Skeletal muscle satellite cell (primary cell): Measurements from ENCODE around the gene OR6C75. TPM values are rescaled to one million over a fixed set of nuclear protein-coding genes. Genes with fewer than 3 reads are reported as not detected.
"Not testable (repeated sequence)": the region's sequence is repeated elsewhere in the genome, so short reads cannot be mapped to it uniquely, and the experiment has no call there.

Source experiments
- H3K27me3 ChIP-seq: 2 replicates; pipeline ENCODE4 v1.7.0; 2013; ENCODE audit warnings: low read length; ENCODE audit not compliant: control insufficient read depth, insufficient read depth
- H3K36me3 ChIP-seq: 2 replicates; pipeline ENCODE4 v1.7.0; 2013; ENCODE audit warnings: mild to moderate bottlenecking, control low read depth, low read length; ENCODE audit not compliant: insufficient read depth
- H3K4me1 ChIP-seq: 2 replicates; pipeline ENCODE4 v1.7.0; 2013; ENCODE audit warnings: low read length; ENCODE audit not compliant: control insufficient read depth, insufficient read depth
- H3K4me2 ChIP-seq: 2 replicates; pipeline ENCODE4 v1.7.0; 2013; ENCODE audit warnings: mild to moderate bottlenecking, low read length
- H3K4me3 ChIP-seq: 2 replicates; pipeline ENCODE4 v1.7.0; 2013; ENCODE audit warnings: low read length
- H3K9ac ChIP-seq: 2 replicates; pipeline ENCODE4 v1.7.0; 2013; ENCODE audit warnings: mild to moderate bottlenecking, low read depth, low read length, moderate library complexity
- H3K9me3 ChIP-seq: replicated peaks from 2 replicates; pipeline ENCODE4 v1.7.0; 2013; ENCODE audit warnings: mild to moderate bottlenecking, control low read depth, low read length
- total RNA-seq: library from RNA; depleted of rRNA; stranded (reverse); fragments of >200 nt; gene quantifications from 2 replicates; pipeline ENCODE4 v1.2.3, GENCODE V29; 2012; rRNA removed

The OR6C75 gene
- not detected in 2 replicates for total RNA-seq

- no peak within 1 kb of the TSS for H3K4me2 ChIP-seq
- no peak within 1 kb of the TSS for H3K4me3 ChIP-seq
- H3K9ac ChIP-seq = no peak within 1 kb of the TSS
- H3K36me3 ChIP-seq = no peaks in the 10 kb centered on the region
- no peaks in the 10 kb centered on the region for H3K9me3 ChIP-seq
- no peaks in the 10 kb centered on the region for H3K4me1 ChIP-seq
- H3K27me3 ChIP-seq = peaks cover 8% of the 10 kb centered on the region
Measured at GRCh38 chr12:55362675-55363074, at the start of gene OR6C75. TSS of gene OR6C75 (plus strand) at chr12:55362975. CDS start at chr12:55365111, 2,136 bp downstream.

- H3K4me3 ChIP-seq = no peak within 1 kb of the TSS
- H3K4me2 ChIP-seq = no peak within 1 kb of the TSS
- H3K36me3 ChIP-seq = no peaks in the 10 kb centered on the region
- H3K9ac ChIP-seq = no peak within 1 kb of the TSS
- no peaks in the 10 kb centered on the region for H3K4me1 ChIP-seq
- H3K27me3 ChIP-seq = peaks cover 3% of the 10 kb centered on the region
- H3K9me3 ChIP-seq = no peaks in the 10 kb centered on the region
Measured at GRCh38 chr12:55314043-55314442, 48.7 kb upstream of the OR6C75 start, which contains the start of gene OR6C1. TSS of gene OR6C1 (plus strand) at chr12:55314343. CDS start at chr12:55320600, 6,257 bp downstream.

- Histone ChIP-seq H3K4me1 (no peaks in the 10 kb centered on the region), H3K36me3 (no peaks in the 10 kb centered on the region), H3K4me2 (no peak overlapping the region), H3K9ac (no peak overlapping the region), H3K4me3 (no peak overlapping the region), H3K9me3 (no peaks in the 10 kb centered on the region), H3K27me3 (no peaks in the 10 kb centered on the region)
Measured at GRCh38 chr12:55320201-55320600, 42.6 kb upstream of the OR6C75 start.

- not testable (repeated sequence) for H3K9me3 ChIP-seq, H3K36me3 ChIP-seq, H3K27me3 ChIP-seq, H3K4me2 ChIP-seq, H3K9ac ChIP-seq, H3K4me3 ChIP-seq, H3K4me1 ChIP-seq
Measured at GRCh38 chr12:55325801-55326200, 37.0 kb upstream of the OR6C75 start.

GRCh38 chr12:55330446-55330845 is 32.3 kb upstream of the OR6C75 start, which contains the start of gene OR6C3:
TSS of gene OR6C3 (plus strand) at chr12:55330746. CDS start at chr12:55331701, 955 bp downstream.
- no peaks in the 10 kb centered on the region for H3K36me3 ChIP-seq
- H3K4me3 ChIP-seq = no peak within 1 kb of the TSS
- H3K27me3 ChIP-seq = peaks cover 13% of the 10 kb centered on the region
- no peak within 1 kb of the TSS for H3K4me2 ChIP-seq
- H3K9me3 ChIP-seq = no peaks in the 10 kb centered on the region
- no peak within 1 kb of the TSS for H3K9ac ChIP-seq
- no peaks in the 10 kb centered on the region for H3K4me1 ChIP-seq

GRCh38 chr12:55336002-55336401 is 26.8 kb upstream of the OR6C75 start:
- Histone ChIP-seq H3K4me1 (no peaks in the 10 kb centered on the region), H3K36me3 (no peaks in the 10 kb centered on the region), H3K4me3 (no peak overlapping the region), H3K27me3 (peaks cover 14% of the 10 kb centered on the region), H3K9me3 (no peaks in the 10 kb centered on the region), H3K4me2 (no peak overlapping the region), H3K9ac (no peak overlapping the region)

GRCh38 chr12:55355338-55355737 is 7.4 kb upstream of the OR6C75 start:
- not testable (repeated sequence) for H3K27me3 ChIP-seq, H3K9ac ChIP-seq, H3K4me3 ChIP-seq, H3K4me1 ChIP-seq, H3K36me3 ChIP-seq, H3K9me3 ChIP-seq, H3K4me2 ChIP-seq

GRCh38 chr12:55365086-55365485 is 2.3 kb downstream of the OR6C75 start:
- peaks cover 8% of the 10 kb centered on the region for H3K27me3 ChIP-seq
- H3K4me3 ChIP-seq = no peak overlapping the region
- H3K36me3 ChIP-seq = no peaks in the 10 kb centered on the region
- H3K9ac ChIP-seq = no peak overlapping the region
- no peaks in the 10 kb centered on the region for H3K4me1 ChIP-seq
- no peaks in the 10 kb centered on the region for H3K9me3 ChIP-seq
- no peak overlapping the region for H3K4me2 ChIP-seq

- H3K9ac ChIP-seq = no peak overlapping the region
Measured at GRCh38 chr12:55372521-55372920, 9.7 kb downstream of the OR6C75 start.

GRCh38 chr12:55385891-55386290 is 23.1 kb downstream of the OR6C75 start:
- H3K4me3 ChIP-seq = no peak overlapping the region
- no peak overlapping the region for H3K9ac ChIP-seq
- H3K9me3 ChIP-seq = no peaks in the 10 kb centered on the region
- H3K4me2 ChIP-seq = no peak overlapping the region
- H3K36me3 ChIP-seq = no peaks in the 10 kb centered on the region
- H3K27me3 ChIP-seq = no peaks in the 10 kb centered on the region
- no peaks in the 10 kb centered on the region for H3K4me1 ChIP-seq

More at GRCh38 chr12:55372521-55372920, 9.7 kb downstream of the OR6C75 start:
- no peak overlapping the region for H3K4me3 ChIP-seq
- no peaks in the 10 kb centered on the region for H3K27me3 ChIP-seq
- H3K36me3 ChIP-seq = no peaks in the 10 kb centered on the region
- no peak overlapping the region for H3K4me2 ChIP-seq
- H3K4me1 ChIP-seq = no peaks in the 10 kb centered on the region
- H3K9me3 ChIP-seq = no peaks in the 10 kb centered on the region

- Histone ChIP-seq H3K36me3 (no peaks in the 10 kb centered on the region), H3K4me1 (no peaks in the 10 kb centered on the region), H3K4me3 (no peak overlapping the region), H3K27me3 (peaks cover 8% of the 10 kb centered on the region), H3K4me2 (no peak overlapping the region), H3K9ac (no peak overlapping the region), H3K9me3 (no peaks in the 10 kb centered on the region)
Measured at GRCh38 chr12:55392032-55392795, 29.4 kb downstream of the OR6C75 start.

- peaks cover 8% of the 10 kb centered on the region for H3K27me3 ChIP-seq
- H3K4me2 ChIP-seq = no peak overlapping the region
- no peak overlapping the region for H3K9ac ChIP-seq
- H3K4me1 ChIP-seq = no peaks in the 10 kb centered on the region
- H3K4me3 ChIP-seq = no peak overlapping the region
- H3K36me3 ChIP-seq = no peaks in the 10 kb centered on the region
- no peaks in the 10 kb centered on the region for H3K9me3 ChIP-seq
Measured at GRCh38 chr12:55396326-55396725, 33.6 kb downstream of the OR6C75 start.
